ENCODE results near the gene TOGARAM2. TPM values are rescaled to one million over a fixed set of nuclear protein-coding genes. Genes with fewer than 3 reads are reported as not detected.

Gene TOGARAM2
- total RNA-seq, 1 experiment from 2014 or later: 0.61 TPM

GRCh38 chr2:28986429-28986828 is 5.3 kb downstream of the TOGARAM2 start:
- H3K27ac Mint-ChIP-seq (ENCODE audit: unreplicated experiment): no peak overlapping the region
- CTCF ChIA-PET: no interaction called here
- no peak for TF ChIP-seq CTCF (IDR thresholded peaks at IDR 0.05; ENCODE audit: insufficient read depth in 1 of 2, low read depth in 1 of 2, low read length in 1 of 2, severe bottlenecking in 1 of 2, unreplicated experiment in 1 of 2)

GRCh38 chr2:28989973-28990372 is 8.9 kb downstream of the TOGARAM2 start:
- Histone ChIP-seq H3K4me1 (no peaks in the 10 kb centered on the region), H3K36me3 (ENCODE audit: control insufficient read depth, insufficient read depth, low read length) (no peaks in the 10 kb centered on the region), H3K4me3 (ENCODE audit: low read depth, low read length) (no peak overlapping the region), H3K9me3 (no peaks in the 10 kb centered on the region), H3K27me3 (replicated peaks; ENCODE audit: control insufficient read depth, insufficient read depth, low read length) (no peaks in the 10 kb centered on the region)
- Mint-ChIP-seq H3K9me3 (ENCODE audit: unreplicated experiment) (no peaks in the 10 kb centered on the region), H3K27ac (ENCODE audit: unreplicated experiment) (no peak overlapping the region), H3K36me3 (ENCODE audit: insufficient read depth, unreplicated experiment) (no peaks in the 10 kb centered on the region), H3K27me3 (ENCODE audit: insufficient read depth, unreplicated experiment) (no peaks in the 10 kb centered on the region), H3K4me3 (ENCODE audit: unreplicated experiment) (no peak overlapping the region), H3K4me1 (ENCODE audit: low read depth, unreplicated experiment) (no peaks in the 10 kb centered on the region)
- DNase-seq: no peak
- TF ChIP-seq CTCF (IDR thresholded peaks at IDR 0.05; ENCODE audit: insufficient read depth in 1 of 2, low read depth in 1 of 2, low read length in 1 of 2, severe bottlenecking in 1 of 2, unreplicated experiment in 1 of 2): no peak
- no TSS peak for BruUV-seq (replicated peaks)
- intact Hi-C loops (cut with micrococcal nuclease; ENCODE audit: unreplicated experiment): no loop called here
- POLR2A ChIA-PET: no interaction called here
- CTCF ChIA-PET: no interaction called here

More at GRCh38 chr2:28986429-28986828, 5.3 kb downstream of the TOGARAM2 start:
- POLR2A ChIA-PET: no interaction called here
- Histone ChIP-seq H3K4me3 (ENCODE audit: low read depth, low read length) (no peak overlapping the region), H3K36me3 (ENCODE audit: control insufficient read depth, insufficient read depth, low read length) (no peaks in the 10 kb centered on the region), H3K9me3 (no peaks in the 10 kb centered on the region), H3K27me3 (replicated peaks; ENCODE audit: control insufficient read depth, insufficient read depth, low read length) (no peaks in the 10 kb centered on the region), H3K4me1 (no peaks in the 10 kb centered on the region)
- no peaks in the 10 kb centered on the region for H3K4me1 Mint-ChIP-seq (ENCODE audit: low read depth, unreplicated experiment)
- intact Hi-C loops (cut with micrococcal nuclease; ENCODE audit: unreplicated experiment): no loop called here
- no peaks in the 10 kb centered on the region for H3K27me3 Mint-ChIP-seq (ENCODE audit: insufficient read depth, unreplicated experiment)
- H3K36me3 Mint-ChIP-seq (ENCODE audit: insufficient read depth, unreplicated experiment): no peaks in the 10 kb centered on the region
- H3K9me3 Mint-ChIP-seq (ENCODE audit: unreplicated experiment): peaks cover 9% of the 10 kb centered on the region
- no peak overlapping the region for H3K4me3 Mint-ChIP-seq (ENCODE audit: unreplicated experiment)
- no peak for DNase-seq
- BruUV-seq (replicated peaks): no TSS peak

- Histone ChIP-seq H3K36me3 (ENCODE audit: control insufficient read depth, insufficient read depth, low read length) (no peaks in the 10 kb centered on the region), H3K27me3 (replicated peaks; ENCODE audit: control insufficient read depth, insufficient read depth, low read length) (no peaks in the 10 kb centered on the region), H3K4me1 (no peaks in the 10 kb centered on the region), H3K4me3 (ENCODE audit: low read depth, low read length) (no peak overlapping the region), H3K9me3 (no peaks in the 10 kb centered on the region)
- intact Hi-C loops (cut with micrococcal nuclease; ENCODE audit: unreplicated experiment): no loop called here
- Mint-ChIP-seq H3K36me3 (ENCODE audit: insufficient read depth, unreplicated experiment) (no peaks in the 10 kb centered on the region), H3K4me3 (ENCODE audit: unreplicated experiment) (no peak overlapping the region), H3K27me3 (ENCODE audit: insufficient read depth, unreplicated experiment) (no peaks in the 10 kb centered on the region), H3K27ac (ENCODE audit: unreplicated experiment) (no peak overlapping the region), H3K4me1 (ENCODE audit: low read depth, unreplicated experiment) (peaks cover under 1% of the 10 kb centered on the region), H3K9me3 (ENCODE audit: unreplicated experiment) (no peaks in the 10 kb centered on the region)
- BruUV-seq (replicated peaks): no TSS peak
- TF ChIP-seq CTCF (IDR thresholded peaks at IDR 0.05; ENCODE audit: insufficient read depth in 1 of 2, low read depth in 1 of 2, low read length in 1 of 2, severe bottlenecking in 1 of 2, unreplicated experiment in 1 of 2): no peak
- DNase-seq: no peak
- ChIA-PET CTCF (no interaction called here), POLR2A (no interaction called here)
These were observed 9.3 kb downstream of the TOGARAM2 start for GRCh38 chr2:28990445-28990844.
